Measurements from ENCODE around the gene MSX2. TPM values are rescaled to one million over a fixed set of nuclear protein-coding genes. Genes with fewer than 3 reads are reported as not detected.

The MSX2 gene
- total and polyA plus RNA-seq, 8 donors, result 0.23 to 0.55 (median 0.38) TPM

GRCh38 chr5:174767670-174768069 lies 43.3 kb downstream of the MSX2 start:
- intact Hi-C loops (cut with DNase I), result no loop called here
- 57 to 59% methylated on average over 4 of the region's 4 CpGs for WGBS, 2 donors
- peaks cover 0 to 4% (median 0%) of the 10 kb centered on the region in 4 donors for H3K27me3 ChIP-seq

DNA sequence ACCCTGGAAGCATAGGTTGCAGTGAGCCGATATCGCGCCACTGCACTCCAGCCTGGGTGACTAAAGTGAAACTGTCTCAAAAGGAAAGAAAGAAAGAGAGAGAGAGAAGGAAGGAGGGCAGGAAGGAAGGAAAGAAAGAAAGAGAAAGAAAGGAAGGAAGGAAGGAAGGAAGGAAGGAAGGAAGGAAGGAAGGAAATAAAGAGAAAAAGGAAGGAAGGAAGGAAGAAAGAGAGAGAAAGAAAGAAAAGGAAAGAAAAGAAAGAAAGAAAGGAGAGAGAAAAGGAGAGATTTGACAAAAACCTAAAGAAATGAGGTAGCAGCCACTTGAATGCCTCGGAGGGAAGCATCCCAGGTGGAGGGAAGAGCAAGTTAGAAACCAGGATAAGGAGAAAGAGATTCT lies 44.6 kb downstream of the MSX2 start:
- TF ChIP-seq, protein P1, sequence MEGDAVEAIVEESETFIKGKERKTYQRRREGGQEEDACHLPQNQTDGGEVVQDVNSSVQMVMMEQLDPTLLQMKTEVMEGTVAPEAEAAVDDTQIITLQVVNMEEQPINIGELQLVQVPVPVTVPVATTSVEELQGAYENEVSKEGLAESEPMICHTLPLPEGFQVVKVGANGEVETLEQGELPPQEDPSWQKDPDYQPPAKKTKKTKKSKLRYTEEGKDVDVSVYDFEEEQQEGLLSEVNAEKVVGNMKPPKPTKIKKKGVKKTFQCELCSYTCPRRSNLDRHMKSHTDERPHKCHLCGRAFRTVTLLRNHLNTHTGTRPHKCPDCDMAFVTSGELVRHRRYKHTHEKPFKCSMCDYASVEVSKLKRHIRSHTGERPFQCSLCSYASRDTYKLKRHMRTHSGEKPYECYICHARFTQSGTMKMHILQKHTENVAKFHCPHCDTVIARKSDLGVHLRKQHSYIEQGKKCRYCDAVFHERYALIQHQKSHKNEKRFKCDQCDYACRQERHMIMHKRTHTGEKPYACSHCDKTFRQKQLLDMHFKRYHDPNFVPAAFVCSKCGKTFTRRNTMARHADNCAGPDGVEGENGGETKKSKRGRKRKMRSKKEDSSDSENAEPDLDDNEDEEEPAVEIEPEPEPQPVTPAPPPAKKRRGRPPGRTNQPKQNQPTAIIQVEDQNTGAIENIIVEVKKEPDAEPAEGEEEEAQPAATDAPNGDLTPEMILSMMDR (IDR thresholded peaks at IDR 0.05), result no peak
- FAIRE-seq, result no peak
- Histone ChIP-seq H3K4me1 (no peaks in the 10 kb centered on the region), H3K4me3 (no peak overlapping the region), H3K9me3 (no peaks in the 10 kb centered on the region), H3K27me3 (peaks cover 0 to 4% (median 0%) of the 10 kb centered on the region in 4 donors), H3K27ac (no peak overlapping the region), H3K36me3 (no peaks in the 10 kb centered on the region)
- no peak for DNase-seq
- intact Hi-C loops (cut with DNase I), result no loop called here
- ATAC-seq, result no peak
- WGBS, 2 donors, result 83 to 86% methylated on average over 4 of the region's 4 CpGs

More at GRCh38 chr5:174767670-174768069, 43.3 kb downstream of the MSX2 start:
- no peak for ATAC-seq
- Histone ChIP-seq H3K4me1 (no peaks in the 10 kb centered on the region), H3K27ac (no peak overlapping the region), H3K4me3 (no peak overlapping the region), H3K36me3 (no peaks in the 10 kb centered on the region), H3K9me3 (no peaks in the 10 kb centered on the region)
- no peak for FAIRE-seq
- DNase-seq, result no peak
- TF ChIP-seq, protein P1 (IDR thresholded peaks at IDR 0.05), result no peak

GRCh38 chr5:174773371-174773770 lies 49.0 kb downstream of the MSX2 start:
- intact Hi-C loops (cut with DNase I), result no loop called here
- FAIRE-seq (no peak), DNase-seq (no peak), ATAC-seq (no peak)
- Histone ChIP-seq H3K4me1 (no peaks in the 10 kb centered on the region), H3K27me3 (peaks cover 0 to 4% (median 0%) of the 10 kb centered on the region in 4 donors), H3K4me3 (no peak overlapping the region), H3K27ac (no peak overlapping the region), H3K9me3 (no peaks in the 10 kb centered on the region), H3K36me3 (no peaks in the 10 kb centered on the region)
- TF ChIP-seq, protein P1 (IDR thresholded peaks at IDR 0.05), result no peak
- 57 to 61% methylated on average over 3 of the region's 3 CpGs for WGBS, 2 donors

GRCh38 chr5:174775081-174775480 lies 50.7 kb downstream of the MSX2 start:
- ATAC-seq (no peak), FAIRE-seq (no peak), DNase-seq (no peak)
- 42 to 50% methylated on average over 3 of the region's 3 CpGs for WGBS, 2 donors
- intact Hi-C loops (cut with DNase I), result no loop called here
- TF ChIP-seq, protein P1 (IDR thresholded peaks at IDR 0.05), result no peak
- Histone ChIP-seq H3K36me3 (no peaks in the 10 kb centered on the region), H3K27me3 (peaks cover 0 to 4% (median 0%) of the 10 kb centered on the region in 4 donors), H3K9me3 (no peaks in the 10 kb centered on the region), H3K27ac (no peak overlapping the region), H3K4me3 (no peak overlapping the region), H3K4me1 (no peaks in the 10 kb centered on the region)

DNA sequence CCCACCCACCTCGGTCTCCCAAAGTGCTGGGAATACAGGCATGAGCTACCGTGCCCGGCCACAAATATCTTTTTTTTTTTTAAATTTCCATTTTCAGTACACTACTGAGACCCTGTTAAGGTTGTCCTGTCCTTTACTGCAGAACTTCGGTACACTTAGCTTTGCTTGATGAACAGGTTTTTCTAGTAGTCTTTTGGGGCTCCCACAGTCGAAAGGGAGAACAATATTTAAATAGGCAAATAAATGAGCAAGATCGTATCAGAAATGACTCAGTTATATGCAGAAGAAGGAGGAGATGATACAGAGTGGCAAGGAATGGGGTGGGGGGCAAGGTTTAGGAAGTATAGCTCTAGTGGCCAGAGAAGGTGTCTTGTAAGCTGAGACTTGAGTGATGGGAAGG lies 52.7 kb downstream of the MSX2 start:
- Histone ChIP-seq H3K27ac (no peak overlapping the region), H3K4me3 (no peak overlapping the region), H3K4me1 (no peaks in the 10 kb centered on the region), H3K36me3 (no peaks in the 10 kb centered on the region), H3K27me3 (peaks cover 0 to 11% (median 0%) of the 10 kb centered on the region in 4 donors), H3K9me3 (no peaks in the 10 kb centered on the region)
- FAIRE-seq (no peak), DNase-seq (no peak), ATAC-seq (no peak)
- TF ChIP-seq, protein P1 (IDR thresholded peaks at IDR 0.05), result no peak
- intact Hi-C loops (cut with DNase I), result no loop called here
- 25 to 28% methylated on average over 6 of the region's 6 CpGs for WGBS, 2 donors
